ENCODE results near the gene IL17F.

DNA sequence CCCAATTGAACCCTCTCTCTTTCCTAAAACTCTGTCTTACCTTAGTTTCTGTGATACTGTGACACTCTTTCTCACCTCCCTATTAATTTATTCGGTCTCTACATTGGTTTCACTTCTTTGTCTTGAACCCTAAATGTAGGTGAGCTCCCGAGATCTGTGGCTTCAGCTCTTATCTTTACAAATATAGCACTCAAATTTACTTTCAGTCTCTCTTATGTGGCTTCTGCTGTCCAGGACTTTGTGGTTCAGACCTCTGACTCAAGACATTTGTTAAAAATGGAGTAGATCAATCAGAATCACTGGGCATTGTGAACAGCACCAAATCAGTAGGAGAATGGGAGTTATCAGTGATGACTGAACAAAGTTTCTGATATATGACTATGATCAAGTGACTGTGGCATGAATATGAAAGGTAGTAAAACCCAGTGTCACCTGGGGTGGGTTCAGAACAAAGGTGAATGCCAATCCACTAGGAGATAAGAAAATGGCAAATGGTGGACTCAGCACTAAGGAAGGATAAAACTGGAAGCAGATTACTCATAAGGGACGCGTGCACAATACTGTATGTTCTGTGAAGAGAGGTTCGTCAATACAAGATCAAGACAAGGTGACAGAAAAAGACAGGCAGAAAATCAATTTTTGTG lies 27.2 kb downstream of the IL17F start:
- TF ChIP-seq ZNF274 (IDR thresholded peaks at IDR 0.05; ENCODE audit: low read depth, low read length) (no peak), SUZ12 (IDR thresholded peaks at IDR 0.05; ENCODE audit: extremely low read depth, insufficient read depth, insufficient read length) (no peak)

Data from NT2/D1 (cell line).